ENCODE data around the gene VPS26C.

Gene VPS26C

GRCh38 chr21:37266515-37267221 is 466 bp downstream of the VPS26C start:
- in situ Hi-C loops (cut with MboI; ENCODE audit: low sequenced_read_pairs), result loop anchor here (10.0 kb wide), 1 partner anchor 108 kb away; no protein-coding TSS in a partner anchor

- in situ Hi-C loops (cut with MboI; ENCODE audit: low sequenced_read_pairs), result loop anchor here (10.0 kb wide), 1 partner anchor 110 kb away; no protein-coding TSS in a partner anchor
Observed at GRCh38 chr21:37264808-37265207, 2.3 kb downstream of the VPS26C start.

GRCh38 chr21:37263827-37264600 is 3.1 kb downstream of the VPS26C start:
- in situ Hi-C loops (cut with MboI; ENCODE audit: low sequenced_read_pairs), result loop anchor here (10.0 kb wide), 1 partner anchor 111 kb away; no protein-coding TSS in a partner anchor

GRCh38 chr21:37259426-37259825 is 7.7 kb downstream of the VPS26C start:
- in situ Hi-C loops (cut with MboI; ENCODE audit: low sequenced_read_pairs), result no loop called here

GRCh38 chr21:37257967-37258877 is 8.9 kb downstream of the VPS26C start:
- in situ Hi-C loops (cut with MboI; ENCODE audit: low sequenced_read_pairs), result no loop called here

GRCh38 chr21:37257511-37257966 is 9.6 kb downstream of the VPS26C start:
- in situ Hi-C loops (cut with MboI; ENCODE audit: low sequenced_read_pairs), result no loop called here

- in situ Hi-C loops (cut with MboI; ENCODE audit: low sequenced_read_pairs), result no loop called here
Observed at GRCh38 chr21:37253991-37254390, 13.1 kb downstream of the VPS26C start.

GRCh38 chr21:37251294-37251634 is 15.9 kb downstream of the VPS26C start:
- in situ Hi-C loops (cut with MboI; ENCODE audit: low sequenced_read_pairs), result no loop called here

GRCh38 chr21:37249112-37249904 is 17.8 kb downstream of the VPS26C start:
- in situ Hi-C loops (cut with MboI; ENCODE audit: low sequenced_read_pairs), result no loop called here

GRCh38 chr21:37248298-37248697 is 18.8 kb downstream of the VPS26C start:
- in situ Hi-C loops (cut with MboI; ENCODE audit: low sequenced_read_pairs), result no loop called here

GRCh38 chr21:37245151-37245550 is 22.0 kb downstream of the VPS26C start:
- in situ Hi-C loops (cut with MboI; ENCODE audit: low sequenced_read_pairs), result no loop called here

- in situ Hi-C loops (cut with MboI; ENCODE audit: low sequenced_read_pairs), result no loop called here
Observed at GRCh38 chr21:37244501-37245095, 22.5 kb downstream of the VPS26C start.

GRCh38 chr21:37243961-37244360 is 23.2 kb downstream of the VPS26C start:
- in situ Hi-C loops (cut with MboI; ENCODE audit: low sequenced_read_pairs), result no loop called here

- in situ Hi-C loops (cut with MboI; ENCODE audit: low sequenced_read_pairs), result no loop called here
Observed at GRCh38 chr21:37241426-37241825, 25.7 kb downstream of the VPS26C start.

- in situ Hi-C loops (cut with MboI; ENCODE audit: low sequenced_read_pairs), result no loop called here
Observed at GRCh38 chr21:37240978-37241377, 26.2 kb downstream of the VPS26C start.

GRCh38 chr21:37237764-37238163 is 29.4 kb downstream of the VPS26C start:
- in situ Hi-C loops (cut with MboI; ENCODE audit: low sequenced_read_pairs), result no loop called here

- in situ Hi-C loops (cut with MboI; ENCODE audit: low sequenced_read_pairs), result no loop called here
Observed at GRCh38 chr21:37237346-37237745, 29.8 kb downstream of the VPS26C start.

- in situ Hi-C loops (cut with MboI; ENCODE audit: low sequenced_read_pairs), result no loop called here
Observed at GRCh38 chr21:37233551-37234146, 33.5 kb downstream of the VPS26C start.

- in situ Hi-C loops (cut with MboI; ENCODE audit: low sequenced_read_pairs), result no loop called here
Observed at GRCh38 chr21:37232274-37233018, 34.7 kb downstream of the VPS26C start.
